SK-N-SH treated with all-trans-retinoic acid at 6 μM for 48 hours (cell line): ENCODE results near the gene DNAH14.
"Not testable (repeated sequence)": the region's sequence is repeated elsewhere in the genome, so short reads cannot be mapped to it uniquely, and the experiment has no call there.

Source experiments
- ARNTL ChIP-seq: fragments of 450-650 bp; formaldehyde crosslinking; IDR thresholded peaks from 2 replicates; pipeline ENCODE4 v1.5.0; 2020; ENCODE audit warnings: low read depth, mild to moderate bottlenecking, moderate library complexity, borderline replicate concordance
- GLIS3 ChIP-seq: fragments of 250-450 bp; sonication (Bioruptor Pico); IDR thresholded peaks from 2 replicates; pipeline ENCODE4 v1.5.0; 2020; ENCODE audit warnings: mild to moderate bottlenecking, moderate library complexity
- PATZ1 ChIP-seq: fragments of 250-450 bp; sonication (Bioruptor Pico); IDR thresholded peaks from 2 replicates; pipeline ENCODE4 v1.8.0; 2020; ENCODE audit warnings: mild to moderate bottlenecking, moderate library complexity, borderline replicate concordance
- POU6F1 ChIP-seq: fragments of 250-450 bp; sonication (Bioruptor Pico); IDR thresholded peaks from 2 replicates; pipeline ENCODE4 v1.8.0; 2021; ENCODE audit warnings: low read depth, mild to moderate bottlenecking, moderate library complexity, borderline replicate concordance
- PPARA ChIP-seq: fragments of 250-450 bp; sonication (Bioruptor Pico); IDR thresholded peaks from 2 replicates; pipeline ENCODE4 v1.5.0; 2020; ENCODE audit warnings: mild to moderate bottlenecking, borderline replicate concordance
- RARB ChIP-seq: fragments of 250-450 bp; sonication (Bioruptor Pico); IDR thresholded peaks from 2 replicates; pipeline ENCODE4 v1.8.0; 2021; ENCODE audit warnings: mild to moderate bottlenecking, moderate library complexity
- ZC3H10 ChIP-seq: fragments of 250-450 bp; sonication (Bioruptor Pico); IDR thresholded peaks from 2 replicates; pipeline ENCODE4 v1.5.1; 2021; ENCODE audit warnings: mild to moderate bottlenecking, moderate library complexity
- ZFP3 ChIP-seq: fragments of 250-450 bp; sonication (Bioruptor Pico); IDR thresholded peaks from 2 replicates; pipeline ENCODE4 v1.5.0; 2020; ENCODE audit warnings: mild to moderate bottlenecking, moderate library complexity
- ZFP30 ChIP-seq: fragments of 450-650 bp; formaldehyde crosslinking; IDR thresholded peaks from 2 replicates; pipeline ENCODE4 v1.5.0; 2022; ENCODE audit warnings: mild to moderate bottlenecking, moderate library complexity
- ZNF565 ChIP-seq: fragments of 450-650 bp; formaldehyde crosslinking; conservative IDR thresholded peaks from 2 replicates; pipeline ENCODE4 v1.5.0; 2020; ENCODE audit warnings: low read depth, mild to moderate bottlenecking, moderate library complexity
- TF ChIP-seq, protein P1 (sequence below): fragments of 250-450 bp; sonication (Bioruptor Pico); IDR thresholded peaks from 2 replicates; pipeline ENCODE4 v1.5.1; 2020; ENCODE audit warnings: low read depth, mild to moderate bottlenecking, moderate library complexity

DNA sequence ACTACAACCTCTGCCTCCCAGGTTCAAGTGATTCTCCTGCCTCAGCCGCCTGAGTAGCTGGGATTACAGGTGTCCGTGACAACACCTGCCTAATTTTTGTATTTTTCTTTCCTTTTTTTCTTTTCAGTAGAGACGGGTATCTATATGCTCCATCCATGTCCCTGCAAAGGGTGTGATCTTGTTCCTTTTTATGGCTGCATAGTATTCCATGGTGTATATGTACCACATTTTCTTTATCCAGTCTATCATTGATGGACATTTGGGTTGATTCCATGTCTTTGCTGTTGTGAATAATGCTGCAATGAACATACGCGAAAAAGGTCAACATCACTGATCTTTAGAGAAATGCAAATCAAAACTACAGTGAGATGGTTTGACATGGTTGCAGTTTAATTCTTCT is 62.1 kb downstream of the DNAH14 start:
- TF ChIP-seq, protein P1, sequence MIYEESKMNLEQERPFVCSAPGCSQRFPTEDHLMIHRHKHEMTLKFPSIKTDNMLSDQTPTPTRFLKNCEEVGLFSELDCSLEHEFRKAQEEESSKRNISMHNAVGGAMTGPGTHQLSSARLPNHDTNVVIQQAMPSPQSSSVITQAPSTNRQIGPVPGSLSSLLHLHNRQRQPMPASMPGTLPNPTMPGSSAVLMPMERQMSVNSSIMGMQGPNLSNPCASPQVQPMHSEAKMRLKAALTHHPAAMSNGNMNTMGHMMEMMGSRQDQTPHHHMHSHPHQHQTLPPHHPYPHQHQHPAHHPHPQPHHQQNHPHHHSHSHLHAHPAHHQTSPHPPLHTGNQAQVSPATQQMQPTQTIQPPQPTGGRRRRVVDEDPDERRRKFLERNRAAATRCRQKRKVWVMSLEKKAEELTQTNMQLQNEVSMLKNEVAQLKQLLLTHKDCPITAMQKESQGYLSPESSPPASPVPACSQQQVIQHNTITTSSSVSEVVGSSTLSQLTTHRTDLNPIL (CRISPR knock-in tag) = not testable (repeated sequence)
- TF ChIP-seq PPARA (CRISPR knock-in tag); ZFP3; GLIS3 (CRISPR knock-in tag); ZC3H10; ZFP30 (CRISPR knock-in tag); ARNTL; POU6F1 (CRISPR knock-in tag); ZNF565 (CRISPR knock-in tag); RARB; PATZ1 (CRISPR knock-in tag): not testable (repeated sequence)
